ENCODE measurements around the gene ID2.

DNA sequence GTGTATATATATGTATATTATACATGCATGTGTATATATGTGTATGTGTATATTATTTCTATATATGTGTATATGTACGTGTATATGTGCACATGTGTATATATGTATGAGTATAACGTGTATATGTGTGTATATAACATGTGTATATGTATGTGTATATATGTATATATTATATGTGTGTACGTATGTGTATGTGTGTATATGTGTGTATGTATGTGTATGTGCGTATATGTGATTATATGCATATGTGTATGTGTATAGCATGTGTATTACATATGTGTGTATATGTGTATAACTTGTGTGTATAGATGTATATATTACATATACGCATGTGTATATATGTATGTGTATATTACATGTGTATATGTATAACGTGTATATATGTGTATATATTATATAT, 32.1 kb upstream of the ID2 start:
- TF ChIP-seq CTCF (IDR thresholded peaks at IDR 0.05), result no peak
- TF ChIP-seq POLR2A (IDR thresholded peaks at IDR 0.05), result no peak
- TF ChIP-seq EP300 (IDR thresholded peaks at IDR 0.05; ENCODE audit: low read depth), result no peak

Measured in transverse colon (tissue), 3 donors.